H1 (cell line): Measurements from ENCODE around the gene NUP50. TPM values are rescaled to one million over a fixed set of nuclear protein-coding genes. Genes with fewer than 3 reads are reported as not detected.

ENCODE experiments used
- CTCF ChIA-PET: fragments of 300-600 bp; sonication (Branson Sonifier 250); formaldehyde crosslinking; loops from one replicate; lab custom pipeline; 2021; ENCODE audit not compliant: partially characterized antibody; lab: Charles Lee
- POLR2A ChIA-PET: fragments of 300-600 bp; sonication (Branson Sonifier 250); formaldehyde crosslinking; loops from one replicate; lab custom pipeline; 2021; ENCODE audit warnings: inconsistent platforms; ENCODE audit not compliant: partially characterized antibody; lab: Charles Lee
- DNase-seq, 2 experiments: peaks; one replicate each; pipeline versions ENCODE4 v3.0.0 to v3.0.0-alpha.2; 2010 to 2022; ENCODE audit warnings: low spot score in 2 of 2, low read depth in 1 of 2, mixed read lengths in 1 of 2
- FAIRE-seq: peaks from 2 replicates; lab custom pipeline; 2011; peaks lifted over from hg19 to GRCh38; lab: Jason Lieb, UNC
- H2AFZ ChIP-seq: 2 replicates; pipeline ENCODE4 v1.8.1; 2012; ENCODE audit warnings: low read length, inconsistent platforms
- H2AK5ac ChIP-seq: 2 replicates; pipeline ENCODE4 v1.6.1; 2013; ENCODE audit warnings: low read depth, low read length
- H2BK120ac ChIP-seq: replicated peaks from 2 replicates; pipeline ENCODE3; 2013; ENCODE audit warnings: low read depth, low read length, inconsistent platforms
- H2BK12ac ChIP-seq: 2 replicates; pipeline ENCODE4 v1.6.1; 2013; ENCODE audit warnings: low read depth, low read length
- H2BK15ac ChIP-seq: 2 replicates; pipeline ENCODE4 v1.6.1; 2013; ENCODE audit warnings: low read length
- H2BK20ac ChIP-seq: 2 replicates; pipeline ENCODE4 v1.6.1; 2013; ENCODE audit warnings: low read length
- H2BK5ac ChIP-seq: 2 replicates; pipeline ENCODE4 v1.6.1; 2013; ENCODE audit warnings: low read depth, low read length
- H3K14ac ChIP-seq: 2 replicates; pipeline ENCODE4 v1.6.1; 2013; ENCODE audit warnings: inconsistent platforms; ENCODE audit not compliant: insufficient read length
- H3K18ac ChIP-seq: 2 replicates; pipeline ENCODE4 v1.6.1; 2013; ENCODE audit warnings: low read length; ENCODE audit errors: extremely low read depth
- H3K23ac ChIP-seq: 2 replicates; pipeline ENCODE4 v1.6.1; 2013; ENCODE audit warnings: inconsistent platforms; ENCODE audit not compliant: insufficient read length
- H3K23me2 ChIP-seq: 2 replicates; pipeline ENCODE4 v1.6.1; 2013; ENCODE audit warnings: low read depth, low read length
- H3K27ac ChIP-seq: 2 replicates; pipeline ENCODE4 v1.6.1; 2011; ENCODE audit warnings: low read depth, low read length, inconsistent platforms
- H3K27me3 ChIP-seq, 4 experiments: replicated peaks in 1 of 4; 1 replicate in 1 of 4; 2 replicates in 3 of 4; pipeline versions ENCODE4 v1.6.1 to v1.8.1; 2011 to 2013; ENCODE audit warnings: low read length in 3 of 4, mild to moderate bottlenecking in 3 of 4, inconsistent platforms in 2 of 4, mixed read lengths in 2 of 4, moderate library complexity in 1 of 4; ENCODE audit not compliant: control insufficient read depth in 3 of 4, insufficient read depth in 3 of 4; ENCODE audit errors: extremely low read depth in 1 of 4
- H3K36me3 ChIP-seq, 4 experiments: 2 replicates each; pipeline versions ENCODE4 v1.6.1 to v1.8.1; 2011 to 2013; ENCODE audit warnings: mild to moderate bottlenecking in 4 of 4, low read length in 3 of 4, moderate library complexity in 2 of 4, control low read depth in 1 of 4, inconsistent platforms in 1 of 4; ENCODE audit not compliant: insufficient read depth in 4 of 4, control insufficient read depth in 2 of 4
- H3K4ac ChIP-seq: replicated peaks from 2 replicates; pipeline ENCODE3; 2013; ENCODE audit warnings: low read length, low read depth, mixed read lengths, inconsistent platforms; ENCODE audit not compliant: insufficient read length
- H3K4me1 ChIP-seq, 4 experiments: replicated peaks in 1 of 4; 1 replicate in 1 of 4; 2 replicates in 3 of 4; pipeline versions ENCODE4 v1.6.1 to v1.8.1; 2011 to 2013; ENCODE audit warnings: low read length in 3 of 4, inconsistent platforms in 2 of 4, mixed read lengths in 1 of 4; ENCODE audit not compliant: insufficient read depth in 4 of 4, control insufficient read depth in 3 of 4
- H3K4me2 ChIP-seq, 2 experiments: 2 replicates each; pipeline versions ENCODE4 v1.6.1 to v1.8.1; 2011 to 2013; ENCODE audit warnings: low read depth in 2 of 2, low read length in 2 of 2, control low read depth in 1 of 2, inconsistent platforms in 1 of 2, mild to moderate bottlenecking in 1 of 2; ENCODE audit not compliant: insufficient read depth in 1 of 2
- H3K4me3 ChIP-seq, 4 experiments: fragments of 200-600, 300-600 bp in 1 of 4; sonication (generic), shearing (Covaris generic), sonication (Bioruptor Twin) in 1 of 4; 2 replicates each; pipeline versions ENCODE4 v1.5.1 to v1.8.1; 2011 to 2016; ENCODE audit warnings: low read length in 4 of 4, low read depth in 3 of 4, control low read depth in 2 of 4, inconsistent platforms in 2 of 4, mild to moderate bottlenecking in 2 of 4, mixed read lengths in 1 of 4, moderate library complexity in 1 of 4; ENCODE audit not compliant: insufficient read depth in 2 of 4; ENCODE audit errors: extremely low read depth in 1 of 4
- H3K56ac ChIP-seq: replicated peaks from 2 replicates; pipeline ENCODE3; 2013; ENCODE audit warnings: low read depth, mild to moderate bottlenecking, mixed read lengths, low read length, inconsistent platforms; ENCODE audit not compliant: insufficient read length
- H3K79me1 ChIP-seq: 2 replicates; pipeline ENCODE4 v1.6.1; 2013; ENCODE audit warnings: low read depth, low read length, control low read depth
- H3K79me2 ChIP-seq, 2 experiments: 2 replicates each; pipeline versions ENCODE4 v1.6.1 to v1.8.1; 2012 to 2013; ENCODE audit warnings: low read length in 2 of 2, mild to moderate bottlenecking in 2 of 2, inconsistent platforms in 1 of 2; ENCODE audit not compliant: insufficient read depth in 2 of 2, control insufficient read depth in 1 of 2
- H3K9ac ChIP-seq, 4 experiments: replicated peaks in 1 of 4; 1 replicate in 1 of 4; 2 replicates in 3 of 4; pipeline versions ENCODE4 v1.6.1 to v1.8.1; 2011 to 2013; ENCODE audit warnings: low read depth in 3 of 4, low read length in 3 of 4, control low read depth in 2 of 4, mild to moderate bottlenecking in 2 of 4, moderate library complexity in 2 of 4, inconsistent platforms in 1 of 4; ENCODE audit errors: extremely low read depth in 1 of 4
- H3K9me3 ChIP-seq, 2 experiments: 2 replicates each; pipeline versions ENCODE4 v1.6.1 to v1.8.1; 2012 to 2013; ENCODE audit warnings: mild to moderate bottlenecking in 2 of 2, moderate library complexity in 2 of 2, control low read depth in 1 of 2, inconsistent platforms in 1 of 2, low read depth in 1 of 2, low read length in 1 of 2, mixed read lengths in 1 of 2; ENCODE audit not compliant: insufficient read depth in 2 of 2
- H4K20me1 ChIP-seq, 2 experiments: replicated peaks in 1 of 2; 2 replicates each; pipeline versions ENCODE3 to v1.8.1; 2011 to 2013; ENCODE audit warnings: inconsistent platforms in 2 of 2, low read length in 2 of 2, mild to moderate bottlenecking in 1 of 2; ENCODE audit not compliant: insufficient read depth in 2 of 2, control insufficient read depth in 1 of 2
- H4K5ac ChIP-seq: 2 replicates; pipeline ENCODE4 v1.6.1; 2013; ENCODE audit warnings: low read length, low read depth, mixed read lengths, inconsistent platforms; ENCODE audit not compliant: insufficient read length
- H4K8ac ChIP-seq: 2 replicates; pipeline ENCODE4 v1.8.0; 2013; ENCODE audit warnings: mild to moderate bottlenecking, moderate library complexity, low read length, inconsistent platforms; ENCODE audit not compliant: insufficient read depth; ENCODE audit errors: extremely low read depth
- H4K91ac ChIP-seq: replicated peaks from 2 replicates; pipeline ENCODE3; 2013; ENCODE audit warnings: low read length, mixed read lengths, inconsistent platforms; ENCODE audit not compliant: insufficient read length
- BACH1 ChIP-seq: IDR thresholded peaks from 2 replicates; pipeline ENCODE4 v1.6.1; 2012; ENCODE audit warnings: low read length, improper control_type of control experiment
- KDM5A ChIP-seq: fragments of 200-600 bp; IDR thresholded peaks from 2 replicates; pipeline ENCODE4 v1.7.1; 2012; ENCODE audit warnings: mild to moderate bottlenecking, low read length, inconsistent platforms, mixed read lengths
- POLR2AphosphoS5 ChIP-seq: IDR thresholded peaks from 2 replicates; pipeline ENCODE4 v1.6.1; 2011; ENCODE audit warnings: low read depth, low read length
- POU5F1 ChIP-seq: IDR thresholded peaks from 2 replicates; pipeline ENCODE4 v1.6.1; 2011; ENCODE audit warnings: low read depth, mild to moderate bottlenecking, low read length, moderate library complexity
- WGBS, 2 experiments: shearing (Covaris generic) in 1 of 2; methylation state at CpG; one replicate each; pipeline versions ENCODE4 v1.1.6 to v1.1.7; 2013 to 2015; ENCODE audit warnings: low lambda C conversion rate in 2 of 2, mixed read lengths in 2 of 2, inconsistent platforms in 1 of 2, low coverage in 1 of 2, missing lambda C conversion rate in 1 of 2; ENCODE audit not compliant: insufficient replicate concordance in 2 of 2, insufficient coverage in 1 of 2, insufficient read length in 1 of 2; ENCODE audit errors: extremely low coverage in 1 of 2, missing lambda C conversion rate in 1 of 2; 5-methylcytosine and 5-hydroxymethylcytosine counted together
- polyA plus RNA-seq, 7 experiments: library from polyadenylated mRNA; depleted of rRNA in 3 of 7; stranded (reverse) in 5 of 7; unstranded in 2 of 7; fragments of >200 nt in 5 of 7; fragments of 200-250 nt in 2 of 7; gene quantifications; 1 replicate in 5 of 7; 2 replicates in 1 of 7; 4 replicates in 1 of 7; pipeline versions ENCODE4 v1.2.1 to v1.2.3, GENCODE V29; 2011 to 2013; ENCODE audit warnings: missing spikeins in 2 of 7, mixed read lengths in 2 of 7
- total RNA-seq: library from RNA; stranded (reverse); fragmentation: NEBNext Ultra II Directional; extraction: Animal tissue kit (Norgen Biotek cat#: 25700); gene quantifications from 2 replicates; pipeline ENCODE4 v1.2.1, GENCODE V29; 2021
- TF ChIP-seq, protein P1 (sequence below), 3 experiments: IDR thresholded peaks; 1 replicate in 2 of 3; 2 replicates in 1 of 3; pipeline versions ENCODE4 v1.5.1 to v1.6.1; 2011; ENCODE audit warnings: low read length in 3 of 3, mild to moderate bottlenecking in 3 of 3, inconsistent platforms in 2 of 3, low read depth in 1 of 3, moderate library complexity in 1 of 3; ENCODE audit not compliant: insufficient read depth in 1 of 3; ENCODE audit errors: control extremely low read depth in 1 of 3

The NUP50 gene
- total and polyA plus RNA-seq, 2 of the 8 experiments (the other 6 are each of a cell fraction or from before 2014, with no cell fraction given) = 20.0 to 112 TPM

DNA sequence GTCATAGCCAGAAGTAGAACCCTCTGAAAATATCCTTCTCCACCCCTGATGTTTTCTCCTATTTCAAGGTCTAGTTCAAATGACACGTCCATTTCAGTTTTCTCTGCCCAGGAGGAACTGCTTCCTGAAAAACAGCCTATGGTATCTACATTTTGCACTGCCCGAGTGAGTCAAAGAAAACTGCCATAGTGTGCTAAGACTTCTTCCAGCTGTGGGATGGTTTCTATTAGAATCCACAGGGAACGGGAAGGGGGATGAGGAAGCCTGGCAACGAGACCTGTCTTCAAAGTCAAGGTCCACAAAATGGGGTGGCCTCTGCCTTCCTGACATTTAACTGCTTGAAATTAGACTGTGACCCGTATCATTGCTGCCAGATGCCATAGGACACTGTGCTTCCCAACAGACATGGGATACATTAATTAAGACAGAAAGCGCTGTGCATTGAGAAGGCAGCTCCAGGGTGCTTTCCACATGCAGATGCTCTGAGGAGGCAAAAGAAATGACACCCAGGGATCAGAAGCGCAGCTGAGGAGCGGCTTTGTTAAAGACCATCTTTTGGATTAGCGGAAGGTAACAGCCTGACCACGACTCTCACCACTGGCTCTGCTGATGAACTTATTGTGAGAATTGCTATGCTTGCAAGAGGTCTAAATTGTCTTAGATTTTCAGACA lies 39.4 kb upstream of the NUP50 start:
- no peaks in the 10 kb centered on the region for H3K27me3 ChIP-seq
- H2BK12ac ChIP-seq = no peak overlapping the region
- H3K4ac ChIP-seq = no peak overlapping the region
- peak overlapping the region in 1 of 4 experiments; percentile 5; a peak in 1 of 8 replicates for H3K4me3 ChIP-seq
- no peak overlapping the region for H2BK15ac ChIP-seq
- H2BK120ac ChIP-seq = no peak overlapping the region
- no peak overlapping the region for H3K14ac ChIP-seq
- peaks cover 6 to 14% (median 8%) of the 10 kb centered on the region in 4 experiments; a peak in 5 of 7 replicates for H3K4me1 ChIP-seq
- H2AFZ ChIP-seq = peak overlapping the region; percentile 12; the same call in 1 of the 2 replicates
- H4K91ac ChIP-seq = no peak overlapping the region
- no peaks in the 10 kb centered on the region for H3K36me3 ChIP-seq
- no peak overlapping the region for H3K9ac ChIP-seq
- H4K8ac ChIP-seq = no peak overlapping the region
- no peaks in the 10 kb centered on the region for H3K9me3 ChIP-seq
- DNase-seq = no peak
- H2BK5ac ChIP-seq = no peak overlapping the region
- POLR2A ChIA-PET = interaction anchor here (1.0 to 2.0 kb wide), 9 partner anchors 12 to 116 kb away, joined by 3 to 7 read pairs (median 3); no protein-coding TSS in a partner anchor
- H2AK5ac ChIP-seq = no peak overlapping the region
- H3K79me2 ChIP-seq = no peaks in the 10 kb centered on the region
- no peak overlapping the region for H3K56ac ChIP-seq
- no peaks in the 10 kb centered on the region for H3K23me2 ChIP-seq
- H4K5ac ChIP-seq = no peak overlapping the region
- TF ChIP-seq, protein P1, sequence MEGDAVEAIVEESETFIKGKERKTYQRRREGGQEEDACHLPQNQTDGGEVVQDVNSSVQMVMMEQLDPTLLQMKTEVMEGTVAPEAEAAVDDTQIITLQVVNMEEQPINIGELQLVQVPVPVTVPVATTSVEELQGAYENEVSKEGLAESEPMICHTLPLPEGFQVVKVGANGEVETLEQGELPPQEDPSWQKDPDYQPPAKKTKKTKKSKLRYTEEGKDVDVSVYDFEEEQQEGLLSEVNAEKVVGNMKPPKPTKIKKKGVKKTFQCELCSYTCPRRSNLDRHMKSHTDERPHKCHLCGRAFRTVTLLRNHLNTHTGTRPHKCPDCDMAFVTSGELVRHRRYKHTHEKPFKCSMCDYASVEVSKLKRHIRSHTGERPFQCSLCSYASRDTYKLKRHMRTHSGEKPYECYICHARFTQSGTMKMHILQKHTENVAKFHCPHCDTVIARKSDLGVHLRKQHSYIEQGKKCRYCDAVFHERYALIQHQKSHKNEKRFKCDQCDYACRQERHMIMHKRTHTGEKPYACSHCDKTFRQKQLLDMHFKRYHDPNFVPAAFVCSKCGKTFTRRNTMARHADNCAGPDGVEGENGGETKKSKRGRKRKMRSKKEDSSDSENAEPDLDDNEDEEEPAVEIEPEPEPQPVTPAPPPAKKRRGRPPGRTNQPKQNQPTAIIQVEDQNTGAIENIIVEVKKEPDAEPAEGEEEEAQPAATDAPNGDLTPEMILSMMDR (IDR thresholded peaks at IDR 0.05; ENCODE audit: control extremely low read depth in 1 of 3, insufficient read depth in 1 of 3, low read depth in 1 of 3, low read length in 3 of 3) = no peak
- TF ChIP-seq POU5F1 (no peak), POLR2AphosphoS5 (no peak), KDM5A (no peak), BACH1 (no peak)
- H3K18ac ChIP-seq = no peak overlapping the region
- H3K27ac ChIP-seq = no peak overlapping the region
- no peak overlapping the region for H3K23ac ChIP-seq
- WGBS, 2 experiments = 56% methylated on average over 10 of the region's 10 CpGs; no CpG with 5 or more reads in 1 of the 2 experiments
- FAIRE-seq = no peak
- no peaks in the 10 kb centered on the region for H4K20me1 ChIP-seq
- no peak overlapping the region for H2BK20ac ChIP-seq
- peak overlapping the region; percentile 1 to 39; a peak in 2 of 4 replicates for H3K4me2 ChIP-seq
- CTCF ChIA-PET = interaction anchor here (0.7 to 2.0 kb wide), 9 partner anchors 13 to 1587 kb away, joined by 3 to 7 read pairs (median 3); partner anchors contain the start of gene NUP50
- no peaks in the 10 kb centered on the region; the same call in 1 of the 2 replicates for H3K79me1 ChIP-seq
